Esophagus muscularis mucosa (tissue), 3 donors: ENCODE data around the gene COL5A2.

Source experiments
- CTCF ChIP-seq, 3 experiments: fragments of 200-600 bp in 2 of 3; fragments of 450-650 bp in 1 of 3; sonication (generic) in 2 of 3; IDR thresholded peaks; one replicate each; pipeline ENCODE4 v1.5.1; 2017 to 2019; ENCODE audit warnings: antibody characterized with exemption in 3 of 3, mild to moderate bottlenecking in 2 of 3, moderate library complexity in 1 of 3
- POLR2A ChIP-seq: fragments of 450-650 bp; IDR thresholded peaks from one replicate; pipeline ENCODE4 v1.6.1; 2017; ENCODE audit warnings: antibody characterized with exemption, moderate library complexity, mild to moderate bottlenecking, low read depth

- no peak for TF ChIP-seq CTCF (IDR thresholded peaks at IDR 0.05)
- no peak for TF ChIP-seq POLR2A
Observed at GRCh38 chr2:189131991-189132390, 47.6 kb downstream of the COL5A2 start.
